Fibroblast of lung (primary cell): Measurements from ENCODE around the gene SPC24.

Experiments used
- CTCF ChIP-seq, 2 donors: IDR thresholded peaks in 1 of 2; conservative IDR thresholded peaks in 1 of 2; 1 replicate in 1 of 2; 2 replicates in 1 of 2; pipeline ENCODE4 v1.5.1; 2011 to 2012; ENCODE audit warnings: low read length in 2 of 2, control low read depth in 1 of 2, inconsistent platforms in 1 of 2, low read depth in 1 of 2, mild to moderate bottlenecking in 1 of 2
- EZH2 ChIP-seq: IDR thresholded peaks from 2 replicates; pipeline ENCODE4 v1.5.1; 2012; ENCODE audit warnings: low read length, control low read depth, mild to moderate bottlenecking; ENCODE audit errors: missing control alignments

DNA sequence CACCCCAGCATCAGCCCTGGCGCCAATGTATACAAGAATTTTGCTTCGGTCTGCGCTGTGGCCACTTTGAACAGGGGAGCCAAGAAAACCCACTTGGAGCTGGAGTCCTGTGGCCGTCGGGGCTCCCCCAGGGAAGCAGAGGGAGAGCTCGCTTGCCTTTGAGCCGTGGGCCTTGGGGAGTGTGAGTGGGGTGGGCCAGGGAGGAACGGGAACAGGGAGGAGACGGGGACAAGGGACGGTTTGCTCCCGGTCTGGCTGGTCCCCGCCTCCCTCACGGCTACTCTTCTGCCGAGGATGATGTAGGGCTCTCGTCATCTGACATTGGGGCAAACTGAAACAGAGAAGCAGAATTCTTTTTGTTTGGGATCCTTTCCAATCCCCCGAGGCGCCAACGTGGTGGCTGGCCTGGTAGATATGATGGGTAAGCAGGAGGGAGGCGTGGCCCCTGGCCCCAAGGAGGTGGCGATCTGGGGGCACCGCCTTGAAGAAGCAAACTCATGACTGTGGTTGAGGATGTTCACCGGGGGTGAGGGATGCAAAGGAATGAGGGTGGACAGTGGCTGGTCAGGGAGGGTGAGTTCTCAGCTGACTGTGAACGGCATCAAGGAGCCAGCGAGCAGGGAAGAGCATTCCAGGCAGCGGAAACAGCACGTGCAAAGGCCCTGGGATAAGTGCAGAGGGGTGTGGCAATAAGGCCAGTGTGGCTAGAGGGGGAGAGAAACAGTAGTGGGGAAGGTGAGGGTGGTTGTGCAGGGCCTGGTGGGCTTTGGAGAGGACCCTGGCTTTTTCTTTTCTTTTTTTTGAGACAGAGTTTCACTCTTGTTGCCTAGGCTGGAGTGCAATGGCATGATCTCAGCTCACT, 10.9 kb upstream of the SPC24 start:
- TF ChIP-seq EZH2 (no peak), CTCF (conservative IDR thresholded peaks at IDR 0.05 in 1 of 2, IDR thresholded peaks at IDR 0.05 in 1 of 2; ENCODE audit: low read depth in 1 of 2, low read length in 2 of 2) (no peak)
